ENCODE data around the gene RPS6KB2.
"Not testable (repeated sequence)": the region's sequence is repeated elsewhere in the genome, so short reads cannot be mapped to it uniquely, and the experiment has no call there.

The RPS6KB2 gene

DNA sequence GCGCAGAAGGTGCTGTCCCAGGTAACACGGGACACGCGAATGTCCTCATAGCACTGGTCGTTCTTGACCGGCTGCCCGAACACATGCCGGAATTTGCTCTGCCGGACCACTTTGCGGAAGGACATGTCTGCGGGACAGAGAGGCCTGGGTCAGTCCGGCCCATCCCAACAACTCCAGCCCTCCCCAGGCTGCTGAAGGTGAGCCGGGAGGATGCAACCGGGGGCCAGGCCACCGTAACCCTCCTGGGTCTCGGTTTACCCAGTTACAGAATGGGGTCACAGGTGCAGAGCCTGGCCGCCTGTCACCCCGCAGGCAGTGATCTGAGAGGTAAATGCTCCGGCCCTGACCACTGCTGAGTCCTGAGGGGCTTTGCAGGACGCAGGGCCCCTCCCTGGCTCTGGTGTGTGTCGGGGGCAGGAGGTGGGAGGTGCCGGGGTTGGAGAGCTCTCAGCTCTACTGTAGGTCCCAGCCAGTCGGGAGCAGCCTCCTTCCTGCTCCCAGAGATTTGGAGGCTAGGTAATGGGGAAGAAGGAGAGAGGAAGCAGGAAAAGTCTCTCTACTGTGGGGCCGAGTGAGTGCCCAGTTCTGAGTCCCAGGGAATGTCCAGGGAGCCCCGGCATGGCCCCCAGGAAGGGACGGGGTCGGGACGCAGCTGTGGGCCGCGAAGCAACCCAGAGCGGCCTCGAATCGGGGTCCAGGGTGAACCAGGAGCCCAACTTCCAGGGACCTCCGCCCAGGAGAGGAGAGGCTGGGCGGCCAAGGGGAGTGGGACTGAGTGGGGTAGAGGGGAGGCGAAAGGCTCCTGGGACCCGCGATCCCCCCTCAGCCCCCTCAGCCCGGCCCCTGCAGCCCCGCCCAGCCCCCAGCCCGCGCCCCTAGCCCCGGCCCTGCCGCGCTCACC is 14.5 kb downstream of the RPS6KB2 start:
- no peak for DNase-seq (ENCODE audit: low read depth)

DNA sequence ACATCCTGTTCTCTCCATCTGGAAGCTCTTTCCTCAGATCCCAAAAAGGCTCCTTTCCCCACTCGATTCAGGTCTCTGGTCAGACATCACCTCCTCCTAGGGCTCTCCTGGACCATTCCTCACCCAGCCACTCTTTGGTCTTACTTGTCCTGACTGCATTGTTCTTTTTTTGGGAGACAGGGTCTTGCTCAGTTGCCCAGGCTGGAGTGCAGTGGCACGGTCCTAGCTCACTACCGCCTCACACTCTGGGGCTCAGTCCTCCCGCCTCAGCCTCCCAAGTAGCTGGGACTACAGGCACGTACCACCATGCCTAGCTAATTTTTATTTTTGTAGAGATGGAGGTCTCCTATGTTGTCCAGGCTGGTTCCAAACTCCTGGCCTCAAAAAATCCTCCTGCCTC is 17.2 kb downstream of the RPS6KB2 start:
- DNase-seq (ENCODE audit: low read depth) = no peak

DNA sequence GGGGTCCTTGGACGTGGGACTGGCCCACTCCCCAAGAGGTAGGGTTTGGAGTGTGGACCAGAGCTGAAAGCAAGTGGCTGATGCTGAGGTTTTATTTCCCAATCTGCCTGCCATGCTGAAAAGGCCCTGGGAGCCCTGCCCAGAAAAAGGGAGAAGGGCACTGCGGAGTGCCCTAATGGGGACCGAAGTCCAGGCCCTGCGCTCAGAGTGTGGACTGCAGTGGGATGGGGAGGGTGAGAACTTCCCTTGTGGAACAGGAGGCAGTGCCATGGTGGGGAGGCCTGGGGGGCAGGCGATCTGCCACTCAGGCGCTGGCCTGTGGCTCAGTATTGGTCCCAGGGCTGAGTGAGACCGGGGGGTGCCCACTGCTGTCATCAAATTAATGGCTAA is 19.9 kb downstream of the RPS6KB2 start:
- DNase-seq (ENCODE audit: low read depth) = no peak

DNA sequence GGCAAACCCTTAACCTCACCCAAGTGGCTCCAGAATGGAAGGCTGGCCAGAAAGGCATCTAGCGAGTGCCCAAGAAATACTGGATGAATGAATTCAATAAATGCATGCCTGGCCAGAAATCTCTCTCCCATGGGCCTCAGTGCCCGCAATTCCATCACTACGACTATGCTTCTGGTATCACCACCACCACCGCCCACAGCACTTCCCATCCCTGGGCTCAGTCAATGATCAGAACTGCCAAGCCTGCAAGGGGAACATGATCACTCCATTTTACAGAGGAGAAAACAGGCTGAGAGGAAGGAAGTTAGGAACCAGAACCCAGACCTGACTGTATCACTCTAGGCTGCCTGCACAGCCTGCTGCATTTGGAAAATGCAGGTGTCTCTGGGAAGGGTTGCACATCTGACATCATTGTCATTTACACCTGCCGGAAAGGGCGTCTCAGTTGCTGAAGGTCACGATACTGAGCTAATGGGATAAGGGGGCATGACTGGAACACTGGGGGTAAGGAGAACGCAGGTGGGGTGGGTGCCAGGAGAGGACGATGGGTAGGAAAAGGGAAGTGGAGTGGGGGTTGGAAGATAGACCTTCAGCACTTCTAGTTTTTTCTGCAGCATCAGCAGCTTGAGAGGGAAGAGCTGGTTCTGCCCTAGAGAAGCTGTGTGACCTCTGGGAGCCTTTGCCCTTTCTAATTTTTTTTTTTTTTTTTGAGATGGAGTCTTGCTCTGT is 21.0 kb downstream of the RPS6KB2 start:
- DNase-seq (ENCODE audit: low read depth) = no peak

- no peak for DNase-seq (ENCODE audit: low read depth)
Measured at GRCh38 chr11:67450796-67451657, 22.7 kb downstream of the RPS6KB2 start.

DNA sequence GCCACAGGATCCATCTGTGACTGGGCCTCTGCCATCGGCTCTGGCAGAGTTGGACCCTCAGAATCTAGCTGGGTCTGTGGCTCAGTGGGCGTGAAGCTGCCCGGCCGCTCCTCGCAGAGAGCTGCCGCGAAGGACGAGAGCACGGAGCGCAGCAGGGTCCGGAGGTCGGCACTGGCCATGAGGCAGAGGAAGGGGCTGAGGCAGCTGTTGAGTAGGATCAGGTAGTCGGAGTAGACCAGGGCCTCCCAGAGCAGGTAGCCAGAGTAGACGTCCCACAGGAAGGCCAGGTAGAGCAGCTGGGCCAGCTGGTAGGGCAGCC is 23.3 kb downstream of the RPS6KB2 start:
- DNase-seq (ENCODE audit: low read depth) = no peak

DNA sequence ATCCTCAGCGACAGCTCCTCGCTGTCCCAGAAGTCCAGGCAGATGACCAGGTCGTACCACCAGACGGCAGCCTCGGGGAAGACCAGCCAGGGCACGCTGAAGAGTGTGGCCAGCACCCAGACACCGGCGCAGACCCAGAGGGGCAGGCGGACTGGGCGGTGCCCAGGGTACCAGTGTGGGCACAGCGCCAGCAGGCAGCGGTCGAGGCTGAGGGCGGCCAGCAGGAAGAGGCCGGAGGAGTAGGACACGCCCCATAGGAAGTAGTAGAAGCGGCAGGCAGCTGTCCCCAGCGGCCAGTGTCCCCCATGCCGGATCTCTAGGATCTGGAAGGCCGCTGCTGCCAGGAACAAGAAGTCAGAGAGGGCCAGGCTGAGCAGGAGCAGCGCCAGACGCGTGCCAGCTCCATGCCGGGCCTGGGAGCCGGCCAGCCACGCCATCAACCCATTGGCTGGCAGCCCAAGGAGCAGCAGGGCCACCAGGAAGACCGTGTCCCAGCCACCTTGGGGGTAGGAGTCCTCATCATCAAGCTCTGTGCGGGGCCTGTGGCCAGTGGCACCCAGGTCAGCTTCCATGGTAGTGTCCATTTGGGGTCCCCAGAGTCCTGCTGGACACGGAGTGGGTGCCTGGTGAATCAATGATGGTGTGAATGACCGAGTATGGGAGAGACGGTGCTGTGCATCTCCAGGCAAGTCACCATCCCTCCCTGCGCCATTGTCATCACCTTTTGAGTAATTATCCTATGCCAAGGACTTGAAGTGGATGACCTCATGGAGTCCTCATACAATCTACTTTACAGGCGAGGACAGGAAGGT is 24.1 kb downstream of the RPS6KB2 start, which contains the start of gene GPR152:
TSS of gene GPR152 (minus strand) at position 589 of the 812 bp plus-strand sequence. CDS start at position 584, 5 bp downstream.
- no peak for DNase-seq (ENCODE audit: low read depth)

DNA sequence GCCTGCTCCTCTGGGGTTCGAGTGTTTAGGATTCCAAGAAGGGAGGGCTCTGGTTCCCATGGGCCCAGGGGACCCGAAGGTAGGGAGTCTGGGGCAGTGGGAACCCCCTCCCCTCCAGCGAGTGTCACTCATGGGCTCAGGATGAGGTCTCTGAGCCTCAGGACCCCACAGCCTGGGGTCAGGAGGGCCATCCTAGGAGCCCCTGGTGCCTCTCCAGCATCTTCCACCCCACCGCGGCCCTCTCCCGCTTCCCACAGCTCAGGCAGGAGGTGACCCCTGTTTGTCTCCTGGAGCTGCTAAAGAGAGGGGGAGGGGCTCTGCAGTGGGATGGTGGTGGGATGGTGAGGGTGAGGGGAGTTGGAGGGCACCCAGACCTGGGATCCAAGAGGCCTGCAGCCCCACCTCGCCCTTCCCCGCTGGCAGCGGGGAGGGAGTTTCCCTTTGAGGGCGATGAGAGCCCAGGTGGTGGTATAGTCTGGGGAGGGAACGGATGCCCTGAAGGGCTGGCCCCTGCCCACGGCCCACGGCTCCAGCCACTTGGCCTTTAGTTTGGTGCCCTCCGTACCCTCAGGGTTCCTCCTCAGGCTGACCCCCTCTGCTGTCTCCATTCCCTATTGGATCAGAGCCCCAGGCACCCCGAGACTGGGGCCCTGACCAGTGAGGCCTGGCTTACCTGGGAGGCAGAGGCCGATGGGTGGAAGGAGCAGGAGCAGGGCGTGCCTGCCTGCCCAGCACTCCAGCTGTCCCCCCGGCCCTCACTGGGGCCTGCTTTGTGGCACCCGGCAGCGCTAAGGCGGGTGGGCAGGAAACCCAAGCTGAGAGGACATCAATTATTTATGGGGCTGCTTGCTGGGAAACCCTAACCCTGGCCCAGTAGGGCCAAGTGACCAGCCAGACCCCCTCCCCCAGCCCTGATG is 25.8 kb downstream of the RPS6KB2 start:
- DNase-seq (ENCODE audit: low read depth) = no peak

DNA sequence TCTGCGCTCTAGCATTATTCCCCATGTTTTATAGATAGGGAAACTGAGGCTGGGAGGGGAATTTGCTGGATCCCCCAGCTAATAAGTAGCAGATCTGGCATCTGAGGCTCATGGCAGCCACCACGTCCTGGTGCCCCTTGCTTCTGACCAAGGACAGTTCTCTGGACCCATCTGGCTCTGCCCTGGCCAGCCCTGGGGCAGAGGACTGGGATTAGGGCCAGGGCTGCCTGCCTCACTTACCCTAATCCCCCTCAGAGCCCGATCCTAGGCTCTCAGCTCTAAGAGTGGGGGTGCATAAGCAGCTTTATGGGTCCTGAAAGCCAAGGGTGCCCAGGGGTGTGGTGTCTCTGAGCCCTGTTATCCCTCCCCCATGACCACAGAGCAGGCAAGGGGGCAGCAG is 26.8 kb downstream of the RPS6KB2 start, which contains the start of gene CABP4:
TSS of gene CABP4 (plus strand) at position 301 of the 400 bp plus-strand sequence. CDS start at position 371, 70 bp downstream.
- no peak for DNase-seq (ENCODE audit: low read depth)

- no peak for DNase-seq (ENCODE audit: low read depth)
Measured at GRCh38 chr11:67456068-67456705, 27.9 kb downstream of the RPS6KB2 start.

DNA sequence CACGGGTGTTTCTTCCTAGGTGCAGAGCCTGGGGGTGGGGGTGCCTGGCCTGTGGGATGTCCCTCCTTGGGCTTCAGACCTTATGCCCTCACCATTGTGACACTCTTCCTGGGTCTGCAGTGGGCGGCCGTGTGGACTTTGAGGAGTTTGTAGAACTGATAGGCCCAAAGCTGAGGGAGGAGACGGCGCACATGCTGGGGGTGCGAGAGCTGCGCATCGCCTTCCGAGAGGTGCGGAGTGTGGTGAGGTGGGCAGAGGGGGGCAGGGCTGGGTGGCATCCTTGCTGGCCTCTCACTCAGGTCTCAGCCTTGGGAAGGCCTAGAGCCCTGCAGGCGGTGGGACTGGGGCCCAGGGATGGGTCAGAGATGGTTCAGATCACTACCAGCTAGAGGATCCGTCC is 29.2 kb downstream of the RPS6KB2 start:
- DNase-seq (ENCODE audit: low read depth) = no peak

GRCh38 chr11:67458266-67458665 is 30.0 kb downstream of the RPS6KB2 start:
- DNase-seq (ENCODE audit: low read depth) = no peak

GRCh38 chr11:67463186-67463585 is 34.9 kb downstream of the RPS6KB2 start:
- DNase-seq (ENCODE audit: low read depth) = no peak

- no peak for DNase-seq (ENCODE audit: low read depth)
Measured at GRCh38 chr11:67463680-67464410, 35.6 kb downstream of the RPS6KB2 start.

- peak; percentile 78 for DNase-seq (ENCODE audit: low read depth)
Measured at GRCh38 chr11:67464411-67465188, 36.3 kb downstream of the RPS6KB2 start.

GRCh38 chr11:67465189-67465510 is 36.9 kb downstream of the RPS6KB2 start:
- DNase-seq (ENCODE audit: low read depth) = no peak

DNA sequence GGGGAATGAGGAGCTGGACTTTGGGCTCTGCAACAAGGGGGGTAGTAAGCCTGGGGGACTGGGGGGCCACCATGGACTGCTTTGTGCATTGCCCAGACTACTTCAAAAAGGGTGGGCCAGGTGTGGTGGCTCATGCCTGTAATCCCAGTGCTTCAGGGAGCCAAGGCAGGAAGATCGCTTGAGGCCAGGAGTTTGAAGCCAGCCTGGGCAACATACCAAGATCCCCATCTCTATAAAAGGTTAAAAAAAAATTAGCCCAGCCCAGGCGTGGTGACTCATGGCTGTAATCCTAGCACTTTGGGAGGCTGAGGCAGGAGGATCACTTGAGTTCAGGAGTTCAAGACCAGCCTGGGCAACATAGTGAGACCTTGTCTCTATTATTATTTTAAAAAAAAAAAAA is 37.2 kb downstream of the RPS6KB2 start:
- DNase-seq (ENCODE audit: low read depth) = not testable (repeated sequence)

GRCh38 chr11:67466367-67466766 is 38.1 kb downstream of the RPS6KB2 start:
- DNase-seq (ENCODE audit: low read depth) = no peak

Measured in stimulated activated CD8-positive, alpha-beta memory T cell treated with anti-CD3 and anti-CD28 coated beads, Interleukin-7, amount 100 ng/mL, for 24 hours (primary cell).